ENCODE measurements around the gene EXOC6B.

EXOC6B gene

DNA sequence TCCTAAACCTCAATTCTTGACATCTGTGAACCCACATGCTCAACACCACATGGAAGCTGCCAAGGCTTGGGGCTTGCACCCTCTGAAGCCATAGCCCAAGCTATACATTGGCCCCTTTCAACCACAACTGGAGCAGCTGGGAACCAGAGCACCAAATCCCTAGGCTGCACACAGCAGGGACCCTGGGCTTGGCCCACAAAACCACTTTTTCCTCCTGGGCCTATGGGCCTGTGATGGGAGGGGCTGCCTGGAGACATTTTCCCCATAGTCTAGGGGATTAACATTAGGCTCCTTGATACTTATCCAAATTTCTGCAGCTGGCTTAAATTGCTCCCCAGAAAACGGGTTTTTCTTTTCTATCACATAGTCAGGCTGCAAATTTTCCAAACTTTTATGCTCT lies 40.3 kb downstream of the EXOC6B start:
- no peak for DNase-seq

DNA sequence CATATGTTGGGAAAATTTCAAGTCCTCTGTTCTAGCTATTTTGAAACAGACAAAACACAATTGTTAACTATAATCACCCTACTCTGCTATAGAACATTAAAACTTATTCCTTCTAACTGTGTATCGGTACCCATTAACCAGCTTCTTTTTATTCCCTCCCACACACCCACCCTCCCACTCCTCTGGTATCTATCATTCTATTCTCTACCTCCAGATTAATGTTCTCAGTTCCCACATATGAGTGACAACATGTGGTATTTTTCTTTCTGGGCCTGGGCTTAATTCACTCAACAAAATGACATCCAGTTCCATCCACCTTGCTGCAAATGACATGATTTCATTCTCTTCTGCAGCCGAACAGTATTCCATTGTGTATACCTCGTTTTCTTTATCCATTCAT lies 43.3 kb downstream of the EXOC6B start:
- no peak for DNase-seq

DNA sequence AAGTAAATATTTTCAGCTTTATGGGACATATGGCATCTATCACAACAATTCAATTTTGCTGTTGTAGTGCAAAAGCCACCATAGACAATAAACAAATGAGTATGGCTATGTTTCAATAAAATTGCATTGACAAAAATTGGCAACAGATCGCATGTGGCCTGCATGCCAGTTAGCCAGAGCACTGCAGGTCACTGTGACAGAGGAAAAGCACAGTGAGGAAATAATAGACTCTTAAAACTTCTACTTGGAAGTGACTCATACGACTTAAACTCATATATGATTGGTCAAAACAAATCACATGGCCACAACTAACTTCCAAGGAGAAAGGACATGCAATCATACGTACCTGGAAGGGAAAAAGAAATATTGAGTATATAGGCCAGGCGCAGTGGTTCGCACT lies 44.4 kb downstream of the EXOC6B start:
- DNase-seq, result no peak

DNA sequence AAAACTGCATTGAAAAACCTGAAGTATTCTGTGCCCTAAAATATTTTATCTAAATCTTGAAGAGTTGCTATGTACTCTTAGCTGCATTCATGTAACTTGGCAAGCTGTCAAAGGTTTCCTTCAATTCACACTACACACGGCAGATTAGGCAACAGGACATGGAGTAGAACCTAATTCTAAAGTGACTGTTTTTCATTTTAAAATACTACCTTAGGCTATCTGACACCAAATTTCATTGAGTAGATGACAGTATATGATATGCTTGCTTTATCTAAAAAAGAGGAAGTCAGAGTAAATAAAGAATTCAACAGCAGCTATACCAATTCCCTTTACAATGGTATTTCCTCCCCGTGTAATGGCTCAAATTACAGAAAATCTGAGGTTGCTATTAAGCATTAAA lies 45.4 kb downstream of the EXOC6B start:
- no peak for DNase-seq

DNA sequence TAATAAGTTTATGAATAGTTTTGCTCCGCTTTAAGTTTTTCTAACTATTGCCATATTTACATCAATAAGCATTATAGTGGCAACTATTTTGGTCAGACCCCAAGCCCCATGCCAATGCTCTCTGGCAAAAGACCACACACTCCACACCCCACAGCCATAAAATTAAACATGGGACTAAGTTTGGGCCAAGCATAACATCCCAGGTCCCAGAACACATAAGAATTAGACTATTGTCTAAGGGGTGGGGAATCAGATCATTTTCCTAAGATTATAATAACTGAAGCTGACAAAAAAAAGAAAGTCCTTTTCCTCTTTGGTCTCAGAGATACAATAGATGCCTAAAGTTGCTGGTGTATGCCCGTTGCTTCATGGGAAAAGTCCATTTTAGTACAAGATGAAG lies 46.3 kb downstream of the EXOC6B start:
- no peak for DNase-seq

DNA sequence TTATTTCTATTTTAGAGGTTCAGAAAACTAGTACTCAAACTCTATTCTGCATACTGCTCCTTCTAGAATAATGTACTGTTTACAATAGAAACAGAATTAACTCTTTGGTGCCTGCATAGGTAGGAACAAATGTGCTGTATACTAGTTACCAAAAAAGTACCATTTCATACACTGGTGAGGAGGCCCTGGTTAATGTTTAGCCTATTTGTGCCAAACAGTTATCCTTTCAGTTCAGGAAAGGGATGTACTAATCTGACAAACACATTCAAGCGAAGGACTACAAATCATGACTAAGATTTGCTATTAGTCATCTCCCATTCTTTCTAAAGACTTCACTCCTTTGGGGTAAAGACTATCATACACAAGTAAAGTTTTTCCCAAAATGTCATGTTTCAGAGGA lies 47.4 kb downstream of the EXOC6B start:
- no peak for DNase-seq

DNA sequence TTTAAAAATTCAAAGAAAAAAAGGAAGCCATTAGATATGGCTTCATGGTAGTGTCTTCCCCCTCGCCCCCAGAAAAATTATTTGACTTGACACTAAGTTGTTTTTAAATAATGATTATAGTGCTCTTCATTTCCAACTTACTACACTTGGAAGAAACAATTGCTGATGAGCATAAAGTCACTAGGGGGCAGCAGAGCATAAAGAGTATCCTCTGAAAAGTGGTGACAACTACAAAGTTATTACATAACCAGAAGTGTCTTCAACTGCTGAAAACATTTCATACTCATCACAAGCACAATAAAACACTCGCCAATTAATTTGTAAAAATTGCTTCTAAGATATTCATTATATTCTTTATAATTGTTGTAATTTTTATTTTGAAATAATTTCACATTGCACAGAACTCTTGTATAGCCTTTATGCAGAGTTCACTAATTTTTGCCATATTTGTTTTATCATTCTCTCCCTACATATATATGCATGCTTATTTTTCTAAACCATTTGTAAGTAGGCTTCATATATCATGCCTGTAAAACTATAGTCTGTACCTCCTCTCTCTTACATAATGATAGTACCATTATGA lies 54.9 kb downstream of the EXOC6B start:
- DNase-seq, result peak; percentile 79

DNA sequence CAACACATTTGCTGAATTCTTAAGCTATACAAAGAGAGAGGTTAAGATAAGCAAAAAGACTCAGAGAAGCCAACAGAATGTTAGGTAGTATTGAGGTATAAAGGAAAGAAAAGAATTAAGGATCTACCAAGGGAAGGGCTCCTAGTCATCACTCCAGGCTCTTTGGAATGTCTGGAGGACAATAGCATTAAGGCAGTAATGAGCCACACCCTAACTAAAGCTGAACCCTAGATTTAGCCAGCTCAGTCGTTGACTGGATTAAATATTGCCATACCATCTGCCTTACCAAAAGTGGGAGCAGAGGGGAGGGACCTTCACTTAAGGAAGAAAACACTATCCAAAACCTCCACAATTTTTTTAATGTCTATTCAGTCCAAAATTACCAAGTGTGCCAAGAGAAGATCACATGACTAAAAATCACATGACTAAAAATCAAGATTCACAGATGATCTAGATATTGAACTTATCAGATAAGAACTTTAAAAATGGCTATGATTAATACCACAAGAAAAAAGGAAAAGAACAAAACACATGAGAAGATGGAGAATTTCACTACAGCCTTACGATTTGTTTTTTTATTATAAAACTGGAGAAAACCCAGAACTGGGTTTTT lies 59.7 kb downstream of the EXOC6B start:
- DNase-seq, result no peak

DNA sequence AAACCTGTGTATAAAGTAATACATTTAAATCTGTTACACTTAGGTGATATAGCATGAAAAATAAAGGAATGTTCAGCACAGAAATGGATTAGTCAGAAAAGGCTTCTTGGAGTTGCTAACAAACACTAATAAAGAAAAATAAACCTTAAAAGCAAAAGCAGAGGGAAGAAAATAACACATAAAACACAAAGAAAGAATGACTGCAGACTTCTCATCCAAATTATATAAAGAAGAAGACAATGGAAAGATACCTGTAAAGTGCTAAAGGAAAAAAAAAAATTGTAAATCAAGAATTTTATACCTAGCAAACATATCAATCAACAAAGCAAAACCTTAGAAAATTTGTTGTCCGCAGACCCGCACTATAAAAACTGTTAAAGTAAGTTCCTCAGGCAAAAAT lies 63.6 kb downstream of the EXOC6B start:
- DNase-seq, result no peak

DNA sequence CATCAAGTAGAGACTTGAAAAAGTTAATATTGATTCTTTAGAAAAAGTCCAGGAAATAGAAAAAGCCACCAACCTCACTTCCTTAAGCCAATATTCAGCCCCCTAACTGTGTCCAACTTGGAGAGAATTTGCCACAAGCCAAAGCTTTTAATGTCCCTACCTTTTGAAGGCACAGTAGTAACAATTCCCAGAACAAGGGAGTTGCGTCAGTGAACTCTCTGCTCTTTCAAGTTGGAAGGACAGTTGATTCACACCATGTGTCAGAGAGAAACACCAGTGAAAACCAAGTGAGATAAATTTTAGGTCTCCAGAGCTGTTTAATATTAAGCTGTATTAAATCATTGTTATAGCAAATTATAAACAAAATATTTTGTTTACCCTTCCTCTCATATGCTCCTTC lies 66.1 kb downstream of the EXOC6B start:
- no peak for DNase-seq

DNA sequence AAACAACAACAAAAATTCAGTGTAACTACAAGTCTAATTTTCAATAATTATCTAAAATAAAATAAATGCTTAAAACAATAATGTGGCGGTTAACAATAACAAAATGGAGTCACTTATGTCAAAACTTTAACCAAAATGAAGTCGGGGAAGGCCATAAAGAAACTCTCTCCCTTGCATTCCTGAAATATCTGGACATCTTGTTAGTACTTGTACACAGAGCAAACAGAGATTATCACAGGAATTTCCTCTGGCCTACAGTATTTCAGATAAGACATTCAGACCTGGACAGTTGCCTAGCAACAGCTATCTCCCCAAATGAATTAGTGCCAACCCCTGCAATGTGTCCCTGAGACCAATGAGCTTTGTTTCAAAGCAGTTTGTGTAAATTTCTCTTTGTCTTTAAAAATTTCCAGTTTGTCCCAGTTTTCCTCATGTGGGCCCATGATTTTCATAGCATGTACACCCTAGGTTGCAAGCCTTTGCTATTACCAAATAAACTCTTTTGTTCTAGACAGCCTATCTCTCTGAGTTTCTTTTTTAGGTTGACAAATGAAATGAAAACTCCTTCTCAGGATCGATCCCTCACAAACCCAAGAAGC lies 68.6 kb downstream of the EXOC6B start:
- DNase-seq, result no peak

DNA sequence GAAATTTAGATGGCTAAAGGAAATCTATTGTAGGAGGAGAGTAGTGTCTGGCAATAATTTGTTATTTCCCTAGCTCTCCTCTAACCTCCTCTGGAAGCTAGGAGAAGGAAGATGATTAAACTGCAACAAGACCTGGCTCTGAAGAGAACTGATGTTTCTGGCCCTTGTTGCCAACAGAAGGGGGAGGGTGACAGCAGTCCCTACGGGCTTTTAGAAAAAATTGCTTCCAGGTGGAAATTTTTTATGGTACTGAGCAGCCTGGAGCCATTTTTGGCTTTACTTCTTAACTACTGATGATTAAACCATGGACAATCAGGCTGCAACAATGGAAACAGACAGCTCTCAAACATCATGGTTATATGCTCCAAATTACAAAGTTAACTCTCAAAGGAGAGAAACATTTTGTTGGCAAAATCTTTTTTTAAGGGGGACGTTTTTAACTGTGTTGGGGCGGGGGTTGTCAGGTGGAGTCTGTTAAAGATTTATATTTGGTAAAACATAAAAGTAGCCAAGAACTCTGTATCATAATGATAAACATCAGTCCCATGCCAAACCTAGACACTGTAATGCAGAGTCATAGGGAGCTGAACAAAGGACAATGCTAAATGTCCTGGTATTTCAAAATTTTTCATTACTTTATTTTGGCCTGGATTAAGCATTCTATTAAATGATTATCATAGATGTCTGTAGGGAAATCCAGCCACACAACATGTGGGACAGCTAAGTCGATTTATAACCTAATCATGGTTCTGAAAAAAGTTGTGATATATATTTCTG lies 70.0 kb downstream of the EXOC6B start:
- no peak for DNase-seq

DNA sequence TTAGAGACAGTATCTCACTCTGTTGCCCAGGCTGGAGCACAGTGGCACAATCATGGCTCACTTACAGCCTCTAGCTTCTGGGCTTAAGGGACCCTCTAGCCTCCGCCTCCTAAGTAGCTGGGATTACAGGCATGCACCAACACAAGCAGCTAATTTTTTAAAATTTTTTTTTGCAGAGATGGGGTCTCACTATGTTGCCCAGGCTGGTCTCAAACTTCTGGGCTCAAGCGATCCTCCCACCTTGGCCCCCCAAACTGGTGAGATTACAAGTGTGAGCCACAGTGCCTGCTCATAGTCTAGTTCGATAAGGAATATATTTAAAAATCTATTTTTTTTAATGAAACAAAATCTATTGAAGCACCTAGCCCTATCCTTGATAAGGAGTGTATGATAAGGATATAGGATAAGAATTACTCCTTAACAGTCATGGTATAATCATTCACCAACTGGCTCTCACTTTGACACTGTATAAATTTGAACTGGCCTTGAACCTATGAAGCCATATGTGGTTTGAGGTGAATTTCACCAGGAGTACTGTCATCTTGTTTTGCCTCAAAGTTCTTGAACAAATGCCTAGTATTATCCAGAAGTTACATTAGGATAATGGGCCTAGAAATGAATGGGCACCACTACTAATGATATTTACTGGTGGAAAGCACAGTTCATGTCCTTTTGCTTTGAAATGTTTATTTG lies 71.1 kb downstream of the EXOC6B start:
- DNase-seq, result no peak

DNA sequence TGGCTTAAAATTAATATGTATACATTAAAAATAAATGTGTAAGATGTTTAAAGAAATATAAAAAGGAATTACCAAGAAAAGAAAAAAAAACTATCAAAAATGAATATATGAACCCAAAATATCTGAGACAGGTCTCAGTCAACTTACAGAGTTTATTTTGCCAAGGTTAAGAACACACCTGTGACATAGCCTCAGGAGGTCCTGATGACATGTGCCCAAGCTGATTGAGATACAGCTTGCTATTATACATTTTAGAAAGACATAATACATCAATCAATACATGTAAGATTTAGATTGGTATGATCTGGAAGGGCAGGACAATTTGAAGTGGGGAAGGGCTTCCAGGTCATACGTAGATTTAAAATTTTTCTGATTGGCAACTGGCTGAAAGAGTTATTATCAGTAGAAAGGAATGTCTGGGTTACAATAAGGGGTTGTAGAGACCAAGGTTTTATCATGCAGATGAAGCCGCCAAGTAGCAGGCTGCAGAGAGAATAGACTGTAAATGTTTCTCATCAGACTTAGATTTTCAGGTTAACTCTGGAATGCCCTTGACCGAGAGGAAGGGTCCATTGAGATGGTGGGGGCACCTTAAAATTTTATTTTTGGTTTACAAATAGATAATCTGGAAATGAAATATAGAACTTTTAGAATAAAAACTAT lies 74.7 kb downstream of the EXOC6B start:
- no peak for DNase-seq

DNA sequence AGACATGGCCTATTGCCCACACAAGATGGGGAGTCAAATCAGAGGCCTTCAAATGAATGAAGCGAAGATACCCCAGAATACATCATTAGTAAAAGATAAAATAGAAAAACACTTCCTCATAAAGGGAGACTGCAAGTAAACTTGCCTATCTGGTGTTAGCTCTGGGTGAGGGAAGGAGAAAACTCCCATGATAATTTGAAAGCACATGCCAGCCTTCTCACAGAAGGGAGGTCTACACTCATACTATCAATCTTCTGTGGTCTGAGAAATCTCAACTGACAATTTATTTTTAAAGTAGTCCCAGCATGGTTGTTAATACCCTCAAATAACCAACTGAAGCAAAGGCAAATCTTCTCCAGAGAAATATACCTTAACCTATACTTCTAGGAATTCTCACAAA lies 75.4 kb downstream of the EXOC6B start:
- no peak for DNase-seq

DNA sequence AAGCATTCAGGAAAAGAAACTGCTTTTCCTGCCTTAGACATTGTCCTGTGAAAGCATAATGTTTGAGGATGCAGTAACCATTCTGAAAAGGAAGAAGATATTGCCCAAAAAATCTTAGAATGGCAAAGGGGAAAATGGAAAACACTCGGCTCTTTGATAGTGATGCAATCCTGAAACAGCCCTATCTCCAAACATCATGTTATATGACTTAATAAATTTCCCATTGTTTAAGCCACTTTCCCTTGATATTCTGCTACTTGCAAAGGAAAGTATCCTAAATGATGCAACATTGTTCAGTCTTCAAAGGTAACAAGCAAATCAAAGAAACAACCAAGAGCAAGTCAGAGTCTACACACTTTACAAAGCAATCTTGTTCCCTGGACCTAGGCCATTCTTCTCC lies 78.5 kb downstream of the EXOC6B start:
- no peak for DNase-seq

DNA sequence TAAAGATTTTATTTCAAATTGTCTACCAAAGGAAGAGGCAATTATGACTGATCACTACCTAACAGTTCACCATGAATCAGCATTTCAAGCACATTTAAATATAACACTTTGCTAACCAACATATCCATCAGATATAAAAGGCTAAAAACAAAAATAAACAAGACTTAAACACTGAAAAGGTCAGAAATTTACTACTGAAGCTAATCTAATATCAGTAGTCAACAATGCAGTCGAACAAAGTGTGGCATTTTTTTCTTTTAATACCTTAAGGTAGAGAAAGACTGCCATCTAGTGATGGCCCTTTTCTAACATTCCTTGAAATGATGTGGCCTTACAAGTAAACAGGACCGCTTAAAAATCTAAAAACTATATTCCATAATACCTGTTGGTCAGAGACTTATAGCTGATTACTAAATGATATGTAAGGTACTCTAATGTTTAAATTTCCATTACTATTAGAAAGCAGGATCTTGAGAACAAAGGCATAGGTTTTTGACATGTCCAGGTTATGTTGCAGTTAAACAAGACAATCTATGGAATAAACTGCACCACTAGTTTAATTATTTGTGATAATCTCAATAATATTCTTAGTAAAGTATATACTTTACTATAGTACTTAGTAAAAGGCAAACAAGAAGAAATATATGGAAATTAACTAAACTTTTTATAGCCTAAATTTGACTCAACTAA lies 80.0 kb downstream of the EXOC6B start:
- peak; percentile 55 for DNase-seq

DNA sequence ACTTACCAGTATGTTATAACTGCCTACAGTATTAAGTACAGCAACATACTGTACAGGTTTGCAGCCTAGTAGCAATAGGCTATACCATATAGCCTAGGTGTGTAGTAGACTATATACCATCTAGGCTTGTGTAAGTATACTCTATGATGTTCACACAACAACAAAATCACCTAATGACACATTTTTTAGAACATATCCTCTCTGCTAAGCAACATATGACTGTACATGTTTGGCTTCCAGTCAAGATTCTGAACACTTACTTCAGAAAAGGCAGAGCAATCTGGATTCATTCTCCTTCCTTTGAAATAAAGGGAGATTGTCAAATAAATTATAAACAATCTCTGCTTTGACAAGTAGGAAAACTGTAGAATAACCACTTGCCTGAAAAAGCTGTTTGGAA lies 81.8 kb downstream of the EXOC6B start:
- no peak for DNase-seq

DNA sequence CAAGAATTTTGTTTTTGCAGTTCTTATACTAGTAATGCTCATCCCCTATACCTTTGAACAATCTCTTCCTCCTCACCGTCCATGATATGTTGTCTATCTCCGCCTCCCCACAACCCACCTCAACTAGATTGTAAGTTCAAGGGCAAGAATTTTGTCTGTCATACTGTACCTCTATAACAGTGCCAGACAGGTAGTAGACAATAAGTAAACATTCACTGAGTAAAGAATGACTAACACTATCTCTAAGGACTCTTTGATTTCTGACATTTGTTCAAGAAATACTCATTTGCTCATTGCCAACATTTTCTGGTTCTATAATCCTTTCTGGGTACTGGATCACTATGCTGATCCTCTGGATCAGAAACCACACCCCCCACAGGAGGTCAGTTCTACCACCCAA lies 82.4 kb downstream of the EXOC6B start:
- DNase-seq, result no peak

DNA sequence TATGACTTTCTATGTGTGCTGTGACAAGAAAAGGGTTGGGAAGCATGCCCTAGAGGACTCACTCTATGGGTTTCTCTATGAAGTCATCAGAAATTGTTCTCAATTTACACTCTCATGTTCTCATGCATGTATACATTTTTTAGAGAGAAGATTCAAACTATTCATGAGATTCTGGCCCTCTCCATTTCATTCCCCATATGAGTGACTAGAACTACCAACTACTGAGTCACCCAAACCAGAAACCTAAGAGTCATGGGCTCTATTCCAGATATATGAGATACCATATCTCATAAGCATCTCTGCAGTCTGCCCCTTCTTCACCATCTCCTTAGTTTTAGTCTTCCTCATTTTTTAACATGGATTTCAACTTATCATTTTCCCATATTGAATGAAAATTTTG lies 87.7 kb downstream of the EXOC6B start:
- DNase-seq, result no peak

DNA sequence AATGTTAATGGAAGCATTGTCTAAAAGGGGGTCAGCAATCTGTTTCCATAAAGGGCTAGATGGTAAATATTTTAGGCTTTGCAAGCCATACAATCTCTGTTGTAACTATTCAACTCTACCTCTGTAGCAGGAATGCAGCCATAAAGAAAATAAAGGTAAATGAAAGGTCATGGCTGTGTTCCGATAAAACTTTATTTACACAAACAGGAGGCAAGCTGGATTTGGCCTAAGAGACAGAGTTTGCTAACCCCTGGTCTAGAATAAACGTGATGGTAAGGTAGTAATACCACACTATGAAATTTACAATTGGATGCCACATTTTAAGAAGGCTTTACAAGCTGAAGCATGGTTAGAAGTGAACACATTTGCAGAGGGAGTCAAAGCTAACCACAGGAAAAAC lies 91.4 kb downstream of the EXOC6B start:
- DNase-seq, result no peak

DNA sequence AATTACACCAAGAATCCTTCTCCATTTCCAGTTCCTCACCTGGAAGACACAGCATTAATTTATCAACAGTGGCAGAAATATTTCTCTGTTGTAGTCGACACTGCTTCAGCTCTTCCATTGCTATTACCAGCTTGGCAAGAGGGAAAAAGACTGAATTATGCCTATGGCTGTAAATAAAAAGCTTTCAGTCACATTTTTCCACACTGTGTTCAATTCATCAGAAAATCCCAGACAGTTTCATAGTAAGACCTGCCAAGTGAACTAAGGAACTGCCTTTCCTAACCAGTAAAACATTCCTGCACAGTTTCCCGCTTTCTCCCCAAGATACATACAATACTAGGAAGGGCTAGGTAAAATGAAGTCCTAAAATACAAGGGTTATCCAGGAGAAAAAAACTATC lies 94.7 kb downstream of the EXOC6B start:
- DNase-seq, result no peak
